Measurements from ENCODE around the gene ALKBH6. TPM values are rescaled to one million over a fixed set of nuclear protein-coding genes. Genes with fewer than 3 reads are reported as not detected.

Gene ALKBH6
- total RNA-seq, 2 donors from 2014 or later: 64.5 to 68.1 TPM

GRCh38 chr19:36023432-36023831, 9.4 kb upstream of the ALKBH6 start:
- no peaks in the 10 kb centered on the region for H3K27me3 Mint-ChIP-seq
- ATAC-seq: no peak
- no peaks in the 10 kb centered on the region for H3K9me3 Mint-ChIP-seq
- no peaks in the 10 kb centered on the region for H3K36me3 Mint-ChIP-seq
- H3K27ac Mint-ChIP-seq: no peak overlapping the region
- H3K4me3 Mint-ChIP-seq: no peak overlapping the region
- peaks cover 0 to 3% of the 10 kb centered on the region in 2 donors for H3K4me1 Mint-ChIP-seq (ENCODE audit: low read depth in 2 of 2)
- no peak for DNase-seq (ENCODE audit: low spot score)

DNA sequence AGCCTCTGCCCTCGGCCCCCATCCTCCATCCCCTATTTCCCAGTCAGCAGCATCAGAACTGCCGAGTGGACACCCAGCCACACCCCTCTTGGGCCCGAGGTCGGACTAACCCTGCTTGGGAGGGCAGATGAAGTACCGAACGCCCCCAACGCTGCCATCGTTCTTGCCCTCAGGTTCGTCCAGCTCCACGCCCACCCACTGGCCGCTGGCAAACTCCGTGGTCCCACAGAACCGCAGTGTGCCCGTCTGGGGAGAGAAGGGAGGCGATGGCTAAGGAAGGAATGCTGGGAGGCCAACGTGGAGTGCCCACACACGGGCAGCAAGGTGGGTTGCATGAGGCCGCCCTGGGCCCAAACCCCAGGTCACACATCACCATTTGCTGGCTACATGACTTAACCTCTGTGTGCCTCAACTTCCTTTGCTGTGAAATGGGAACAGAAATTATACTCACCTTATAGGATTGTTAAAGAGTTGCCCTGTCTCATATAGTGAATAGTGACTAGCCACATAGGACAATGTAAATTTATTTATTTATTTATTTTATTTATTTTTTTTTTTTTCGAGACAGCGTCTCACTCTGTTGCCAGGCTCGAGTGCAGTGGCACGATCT, 5.2 kb upstream of the ALKBH6 start:
- no peaks in the 10 kb centered on the region for H3K36me3 Mint-ChIP-seq
- ATAC-seq (no peak), DNase-seq (ENCODE audit: low spot score) (no peak)
- no peaks in the 10 kb centered on the region for H3K9me3 Mint-ChIP-seq
- no peaks in the 10 kb centered on the region for H3K27me3 Mint-ChIP-seq
- peaks cover 19 to 22% of the 10 kb centered on the region in 2 donors for H3K4me1 Mint-ChIP-seq (ENCODE audit: low read depth in 2 of 2)
- H3K4me3 Mint-ChIP-seq: no peak overlapping the region
- H3K27ac Mint-ChIP-seq: no peak overlapping the region

- H3K27ac Mint-ChIP-seq: peak overlapping the region; percentile 93 to 96
- DNase-seq (ENCODE audit: low spot score) (no peak), ATAC-seq (no peak)
- no peaks in the 10 kb centered on the region for H3K36me3 Mint-ChIP-seq
- no peaks in the 10 kb centered on the region for H3K9me3 Mint-ChIP-seq
- no peaks in the 10 kb centered on the region for H3K27me3 Mint-ChIP-seq
- H3K4me3 Mint-ChIP-seq: peak overlapping the region; percentile 100
- H3K4me1 Mint-ChIP-seq (ENCODE audit: low read depth in 2 of 2): peaks cover 45 to 48% of the 10 kb centered on the region in 2 donors
These were observed 567 bp downstream of the ALKBH6 start for GRCh38 chr19:36013280-36014011.

GRCh38 chr19:36010402-36010801, 3.6 kb downstream of the ALKBH6 start:
- H3K4me1 Mint-ChIP-seq (ENCODE audit: low read depth in 2 of 2): peaks cover 38 to 39% of the 10 kb centered on the region in 2 donors
- H3K27me3 Mint-ChIP-seq: no peaks in the 10 kb centered on the region
- no peaks in the 10 kb centered on the region for H3K9me3 Mint-ChIP-seq
- H3K27ac Mint-ChIP-seq: no peak overlapping the region
- H3K36me3 Mint-ChIP-seq: no peaks in the 10 kb centered on the region
- H3K4me3 Mint-ChIP-seq: no peak overlapping the region
- ATAC-seq (no peak), DNase-seq (ENCODE audit: low spot score) (no peak)

GRCh38 chr19:36009633-36010379, 4.2 kb downstream of the ALKBH6 start:
- DNase-seq (ENCODE audit: low spot score): no peak
- Mint-ChIP-seq H3K9me3 (no peaks in the 10 kb centered on the region), H3K27me3 (no peaks in the 10 kb centered on the region), H3K36me3 (no peaks in the 10 kb centered on the region), H3K4me3 (peak overlapping the region; percentile 61), H3K27ac (no peak overlapping the region), H3K4me1 (ENCODE audit: low read depth in 2 of 2) (peaks cover 32 to 36% of the 10 kb centered on the region in 2 donors)
- no peak for ATAC-seq

DNA sequence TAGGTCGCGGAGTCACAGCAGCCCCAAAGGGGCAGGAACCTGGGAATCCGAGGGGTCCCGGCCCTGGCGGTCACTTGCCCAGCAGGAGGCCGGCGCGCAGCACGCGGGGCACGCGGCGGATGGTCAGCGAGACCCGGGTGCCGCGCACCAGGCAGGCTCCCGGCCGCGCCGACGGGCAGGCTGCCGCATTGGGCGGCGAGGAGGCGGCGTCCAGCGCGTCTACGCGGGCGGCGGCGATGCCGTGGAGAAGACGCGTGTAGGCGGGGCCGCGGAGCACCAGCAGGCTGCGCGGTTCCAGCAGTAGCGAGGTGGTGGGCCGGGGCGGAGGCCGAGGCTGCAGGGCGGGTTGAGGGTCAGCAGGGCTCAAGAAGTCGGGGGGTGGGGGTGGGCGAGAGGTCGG, 4.8 kb downstream of the ALKBH6 start:
- peak overlapping the region in 1 of 2 donors; percentile 58 for H3K27ac Mint-ChIP-seq
- ATAC-seq (peak; percentile 16 to 43), DNase-seq (ENCODE audit: low spot score) (peak; percentile 65)
- H3K4me1 Mint-ChIP-seq (ENCODE audit: low read depth in 2 of 2): peaks cover 26 to 35% of the 10 kb centered on the region in 2 donors
- H3K9me3 Mint-ChIP-seq: no peaks in the 10 kb centered on the region
- H3K4me3 Mint-ChIP-seq: peak overlapping the region; percentile 61
- H3K27me3 Mint-ChIP-seq: no peaks in the 10 kb centered on the region
- no peaks in the 10 kb centered on the region for H3K36me3 Mint-ChIP-seq

DNA sequence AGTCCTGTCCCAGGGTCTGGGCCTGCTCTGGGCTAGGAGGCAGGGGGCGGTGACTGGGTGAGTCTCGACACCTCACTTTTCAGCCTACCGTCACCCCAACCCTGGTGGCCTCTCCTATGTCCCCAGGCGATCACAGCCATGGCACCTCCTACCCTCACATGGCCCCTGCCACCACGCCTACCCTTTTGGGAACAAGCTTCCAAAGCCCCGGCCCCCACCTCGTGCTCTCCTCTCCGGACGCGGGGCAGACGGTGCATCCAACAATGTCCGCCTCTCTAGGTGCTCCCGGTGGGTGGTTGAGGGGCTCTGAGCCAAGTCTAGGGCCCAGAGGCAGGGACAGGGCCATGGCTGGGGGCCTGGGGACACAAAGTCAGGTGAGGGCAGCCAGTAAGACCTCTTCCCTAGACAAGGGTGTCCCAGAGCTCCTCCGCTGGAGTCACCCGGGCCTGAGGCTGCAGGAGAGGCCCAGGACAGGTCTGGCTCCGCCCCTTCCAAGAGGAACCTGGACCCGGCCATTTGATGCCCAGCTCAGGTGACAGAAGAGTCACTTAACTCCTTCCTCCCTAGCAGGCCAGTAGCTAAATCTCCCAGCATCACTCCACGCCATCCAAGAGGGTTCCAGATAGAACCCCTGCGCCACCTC, 5.6 kb downstream of the ALKBH6 start, which contains the start of gene SYNE4:
TSS of gene SYNE4 (minus strand) at position 478 of the 643 bp plus-strand sequence. CDS start at position 346, 132 bp downstream.
- no peak for DNase-seq (ENCODE audit: low spot score)
- Mint-ChIP-seq H3K36me3 (no peaks in the 10 kb centered on the region), H3K27me3 (no peaks in the 10 kb centered on the region), H3K4me3 (peak within 1 kb of the TSS; percentile 61), H3K27ac (peak within 1 kb of the TSS in 1 of 2 donors; percentile 58), H3K9me3 (no peaks in the 10 kb centered on the region), H3K4me1 (ENCODE audit: low read depth in 2 of 2) (peaks cover 19 to 28% of the 10 kb centered on the region in 2 donors)
- ATAC-seq: no peak

- H3K9me3 Mint-ChIP-seq: no peaks in the 10 kb centered on the region
- no peak overlapping the region for H3K4me3 Mint-ChIP-seq
- DNase-seq (ENCODE audit: low spot score) (no peak), ATAC-seq (no peak)
- H3K4me1 Mint-ChIP-seq (ENCODE audit: low read depth in 2 of 2): peaks cover 9 to 24% of the 10 kb centered on the region in 2 donors
- H3K36me3 Mint-ChIP-seq: no peaks in the 10 kb centered on the region
- no peaks in the 10 kb centered on the region for H3K27me3 Mint-ChIP-seq
- no peak overlapping the region for H3K27ac Mint-ChIP-seq
These were observed 7.1 kb downstream of the ALKBH6 start for GRCh38 chr19:36006955-36007354.

DNA sequence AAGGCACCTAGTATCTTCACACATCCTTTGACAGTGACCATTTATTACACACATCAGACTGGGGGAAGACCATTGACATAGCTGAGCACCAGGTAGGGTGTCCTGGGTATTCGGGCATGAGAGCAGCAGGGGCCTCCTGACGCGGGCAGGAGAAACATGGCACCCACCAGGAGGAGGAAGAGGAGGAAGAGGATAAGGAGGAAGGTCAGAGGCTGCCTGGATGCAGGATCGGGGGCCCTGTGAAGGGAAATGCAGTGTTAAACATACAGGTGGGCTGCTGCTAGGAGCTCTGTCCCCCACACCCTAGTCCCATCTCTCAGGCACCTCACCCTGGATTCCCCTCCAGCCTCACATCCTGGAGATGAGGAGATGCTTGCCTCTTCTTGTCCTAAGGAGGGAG, 10.7 kb downstream of the ALKBH6 start:
- DNase-seq (ENCODE audit: low spot score) (no peak), ATAC-seq (no peak)
- Mint-ChIP-seq H3K27ac (no peak overlapping the region), H3K4me1 (ENCODE audit: low read depth in 2 of 2) (peaks cover 9 to 17% of the 10 kb centered on the region in 2 donors), H3K27me3 (no peaks in the 10 kb centered on the region), H3K9me3 (no peaks in the 10 kb centered on the region), H3K36me3 (no peaks in the 10 kb centered on the region), H3K4me3 (no peak overlapping the region)

DNA sequence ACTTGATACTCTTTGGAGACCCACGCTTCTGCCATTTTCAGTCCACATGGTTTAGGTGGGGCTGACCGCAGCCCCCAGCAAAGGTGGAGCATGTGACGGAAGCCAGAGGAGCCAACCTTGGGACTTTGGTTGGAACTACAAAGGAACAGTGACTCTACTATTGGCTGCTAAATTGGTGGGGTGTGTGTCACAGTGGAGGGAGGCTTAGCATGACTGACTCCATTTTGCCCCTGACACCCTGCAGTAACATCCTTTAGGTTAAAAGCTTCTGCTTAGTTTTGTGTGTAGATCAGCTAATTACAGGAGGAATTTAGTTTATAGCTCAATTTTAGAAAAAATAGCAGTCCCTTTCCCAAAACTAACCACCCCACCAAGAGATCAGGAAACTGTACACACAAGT, 12.4 kb downstream of the ALKBH6 start:
- Mint-ChIP-seq H3K9me3 (no peaks in the 10 kb centered on the region), H3K27ac (no peak overlapping the region), H3K27me3 (no peaks in the 10 kb centered on the region), H3K4me1 (ENCODE audit: low read depth in 2 of 2) (peaks cover 12 to 25% of the 10 kb centered on the region in 2 donors), H3K36me3 (no peaks in the 10 kb centered on the region), H3K4me3 (no peak overlapping the region)
- ATAC-seq: no peak
- no peak for DNase-seq (ENCODE audit: low spot score)

DNA sequence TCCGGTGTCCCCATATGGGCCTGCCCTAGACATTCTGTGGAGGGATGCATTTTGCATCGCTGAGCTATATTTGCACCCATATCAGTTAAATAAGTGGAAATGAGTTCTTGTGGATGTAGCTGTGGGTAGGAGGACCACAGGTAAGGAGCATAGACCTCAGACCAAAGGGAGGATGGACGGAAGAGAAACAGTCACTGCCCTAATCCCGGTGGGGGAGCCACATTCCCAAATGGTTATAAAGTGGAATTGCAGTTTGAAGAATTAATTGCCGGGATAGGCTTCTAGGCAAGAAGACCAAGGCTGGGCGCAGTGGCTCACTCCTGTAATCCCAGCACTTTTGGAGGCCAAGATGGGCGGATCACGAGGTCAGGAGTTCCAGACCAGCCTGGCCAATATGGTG, 17.2 kb downstream of the ALKBH6 start:
- peak overlapping the region; percentile 87 for H3K4me3 Mint-ChIP-seq
- H3K27ac Mint-ChIP-seq: peak overlapping the region in 1 of 2 donors; percentile 79
- H3K36me3 Mint-ChIP-seq: no peaks in the 10 kb centered on the region
- ATAC-seq: no peak
- H3K27me3 Mint-ChIP-seq: no peaks in the 10 kb centered on the region
- no peaks in the 10 kb centered on the region for H3K9me3 Mint-ChIP-seq
- DNase-seq (ENCODE audit: low spot score): no peak
- H3K4me1 Mint-ChIP-seq (ENCODE audit: low read depth in 2 of 2): peaks cover 26 to 35% of the 10 kb centered on the region in 2 donors

DNA sequence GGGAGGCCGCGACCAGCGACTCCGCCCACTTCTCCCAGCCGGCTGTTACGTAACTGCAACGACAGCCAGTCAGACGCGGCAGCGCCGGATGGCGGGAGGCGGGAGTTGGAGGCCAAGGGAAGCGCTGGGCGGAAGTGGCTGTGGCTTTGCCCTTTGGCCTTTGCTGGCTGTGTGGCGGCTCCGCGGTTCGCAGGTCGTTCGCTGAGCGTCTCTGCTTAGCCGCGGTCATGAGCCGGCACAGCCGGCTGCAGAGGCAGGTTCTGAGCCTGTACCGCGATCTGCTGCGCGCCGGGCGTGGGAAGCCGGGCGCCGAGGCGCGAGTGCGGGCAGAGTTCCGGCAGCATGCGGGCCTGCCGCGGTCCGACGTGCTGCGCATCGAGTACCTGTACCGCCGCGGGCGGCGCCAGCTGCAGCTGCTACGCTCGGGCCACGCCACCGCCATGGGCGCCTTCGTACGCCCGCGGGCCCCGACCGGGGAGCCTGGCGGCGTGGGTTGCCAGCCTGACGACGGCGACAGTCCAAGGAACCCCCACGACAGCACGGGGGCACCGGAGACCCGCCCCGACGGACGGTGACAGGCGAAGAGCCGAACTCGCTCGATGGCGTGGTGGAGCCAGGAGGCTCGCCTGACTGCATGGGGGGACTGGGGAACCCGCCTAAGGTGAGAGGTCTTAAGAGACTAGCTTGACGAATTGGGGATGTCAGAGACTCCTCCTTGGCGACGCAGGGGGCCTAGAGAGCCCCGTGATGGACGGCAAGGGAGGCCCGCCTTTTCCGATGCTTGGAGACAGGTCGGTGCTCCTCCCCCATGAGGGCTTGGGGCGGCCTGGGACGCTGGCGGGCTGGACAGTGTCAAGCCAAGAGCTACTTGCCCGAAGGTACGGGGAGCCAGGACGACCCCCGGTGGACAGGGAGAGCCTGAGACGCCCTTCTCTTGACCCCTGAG, 18.7 kb downstream of the ALKBH6 start, which contains the start of gene SDHAF1:
TSS of gene SDHAF1 (plus strand) at position 141 of the 946 bp plus-strand sequence. CDS start at position 228, 87 bp downstream.
- peak; percentile 99 for DNase-seq (ENCODE audit: low spot score)
- Mint-ChIP-seq H3K36me3 (no peaks in the 10 kb centered on the region), H3K9me3 (no peaks in the 10 kb centered on the region), H3K4me1 (ENCODE audit: low read depth in 2 of 2) (peaks cover 21 to 31% of the 10 kb centered on the region in 2 donors), H3K27me3 (no peaks in the 10 kb centered on the region), H3K4me3 (peak within 1 kb of the TSS; percentile 96), H3K27ac (peak within 1 kb of the TSS; percentile 87 to 93)
- ATAC-seq: peak; percentile 93 to 97

Measured in natural killer cell treated with Interleukin-12 subunit alpha and Interleukin-12 subunit beta and Interleukin-15 and Interleukin-18, amount 100 ng/mL, for 72 hours (primary cell).